Spleen (tissue), 7 donors: ENCODE measurements around the gene RASSF5.

Experiments
- POLR2A ChIP-seq, 3 donors: fragments of 450-650 bp; IDR thresholded peaks; one replicate each; pipeline ENCODE4 v1.5.1; 2017; ENCODE audit warnings: antibody characterized with exemption in 3 of 3, mild to moderate bottlenecking in 1 of 3
- POLR2AphosphoS5 ChIP-seq, 3 donors: sonication (generic); formaldehyde crosslinking; IDR thresholded peaks; one replicate each; pipeline ENCODE4 v1.5.1; 2017; ENCODE audit warnings: antibody characterized with exemption in 3 of 3
- TF ChIP-seq, protein P1 (sequence below), 11 experiments: fragments of 200-600 bp in 7 of 11; fragments of 450-650 bp in 4 of 11; sonication (generic) in 4 of 11; IDR thresholded peaks in 8 of 11; conservative IDR thresholded peaks in 3 of 11; 1 replicate in 7 of 11; 2 replicates in 4 of 11; pipeline versions ENCODE4 v1.4.0 to v1.8.0; 2016 to 2021; ENCODE audit warnings: antibody characterized with exemption in 11 of 11, inconsistent platforms in 4 of 11, mild to moderate bottlenecking in 1 of 11
- donor health status: DM: no; HTN: no; CAD: no; lungs with moderate emphysema.
- donor health status: DM: no; HTN: no; CAD: no.
- donor health status: DM: no; HTN: no; CAD: no.

DNA sequence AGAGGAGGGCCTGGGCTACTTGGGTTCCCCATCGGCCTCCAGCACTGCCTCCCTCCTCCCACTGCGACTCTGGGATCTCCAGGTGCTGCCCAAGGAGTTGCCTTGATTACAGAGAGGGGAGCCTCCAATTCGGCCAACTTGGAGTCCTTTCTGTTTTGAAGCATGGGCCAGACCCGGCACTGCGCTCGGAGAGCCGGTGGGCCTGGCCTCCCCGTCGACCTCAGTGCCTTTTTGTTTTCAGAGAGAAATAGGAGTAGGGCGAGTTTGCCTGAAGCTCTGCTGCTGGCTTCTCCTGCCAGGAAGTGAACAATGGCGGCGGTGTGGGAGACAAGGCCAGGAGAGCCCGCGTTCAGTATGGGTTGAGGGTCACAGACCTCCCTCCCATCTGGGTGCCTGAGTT is 80.6 kb downstream of the RASSF5 start:
- TF ChIP-seq, protein P1, sequence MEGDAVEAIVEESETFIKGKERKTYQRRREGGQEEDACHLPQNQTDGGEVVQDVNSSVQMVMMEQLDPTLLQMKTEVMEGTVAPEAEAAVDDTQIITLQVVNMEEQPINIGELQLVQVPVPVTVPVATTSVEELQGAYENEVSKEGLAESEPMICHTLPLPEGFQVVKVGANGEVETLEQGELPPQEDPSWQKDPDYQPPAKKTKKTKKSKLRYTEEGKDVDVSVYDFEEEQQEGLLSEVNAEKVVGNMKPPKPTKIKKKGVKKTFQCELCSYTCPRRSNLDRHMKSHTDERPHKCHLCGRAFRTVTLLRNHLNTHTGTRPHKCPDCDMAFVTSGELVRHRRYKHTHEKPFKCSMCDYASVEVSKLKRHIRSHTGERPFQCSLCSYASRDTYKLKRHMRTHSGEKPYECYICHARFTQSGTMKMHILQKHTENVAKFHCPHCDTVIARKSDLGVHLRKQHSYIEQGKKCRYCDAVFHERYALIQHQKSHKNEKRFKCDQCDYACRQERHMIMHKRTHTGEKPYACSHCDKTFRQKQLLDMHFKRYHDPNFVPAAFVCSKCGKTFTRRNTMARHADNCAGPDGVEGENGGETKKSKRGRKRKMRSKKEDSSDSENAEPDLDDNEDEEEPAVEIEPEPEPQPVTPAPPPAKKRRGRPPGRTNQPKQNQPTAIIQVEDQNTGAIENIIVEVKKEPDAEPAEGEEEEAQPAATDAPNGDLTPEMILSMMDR (IDR thresholded peaks at IDR 0.05 in 8 of 11, conservative IDR thresholded peaks at IDR 0.05 in 3 of 11): no peak
- TF ChIP-seq POLR2A (IDR thresholded peaks at IDR 0.05) (no peak), POLR2AphosphoS5 (IDR thresholded peaks at IDR 0.05) (peak in 2 of 3 donors; percentile 22 to 68)
